GM20000 (cell line): ENCODE results near the gene C1R.
A peak's percentile ranks its signal among the peaks of the same experiment; 100 is the strongest.

ENCODE experiments used
- DNase-seq: peaks from one replicate; pipeline ENCODE4 v3.0.0; 2012; ENCODE audit warnings: low spot score
- TF ChIP-seq, protein P1 (sequence below): IDR thresholded peaks from 2 replicates; pipeline ENCODE4 v1.5.1; 2012; ENCODE audit warnings: mild to moderate bottlenecking, control low read depth; ENCODE audit errors: extremely low read depth, missing control alignments

The C1R gene

DNA sequence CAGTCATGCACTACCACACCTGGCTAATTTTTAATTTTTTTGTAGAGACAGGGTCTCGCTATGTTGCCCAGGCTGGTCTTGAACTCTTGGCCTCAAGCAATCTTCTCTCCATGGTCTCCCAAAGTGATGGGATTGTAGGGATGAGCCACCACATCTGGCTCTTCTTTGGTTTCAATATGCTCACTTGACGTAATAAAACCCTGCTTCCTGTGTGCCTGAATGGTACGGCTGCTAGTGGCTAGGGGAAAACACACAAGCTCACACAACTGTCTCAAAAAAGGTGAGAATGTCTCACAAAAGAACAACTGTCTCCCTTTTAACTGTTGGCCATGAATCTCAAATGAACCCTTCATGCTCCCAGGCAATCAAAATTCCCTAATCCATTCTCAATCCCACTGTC, 16.7 kb downstream of the C1R start:
- peak; percentile 28 for DNase-seq
- TF ChIP-seq, protein P1, sequence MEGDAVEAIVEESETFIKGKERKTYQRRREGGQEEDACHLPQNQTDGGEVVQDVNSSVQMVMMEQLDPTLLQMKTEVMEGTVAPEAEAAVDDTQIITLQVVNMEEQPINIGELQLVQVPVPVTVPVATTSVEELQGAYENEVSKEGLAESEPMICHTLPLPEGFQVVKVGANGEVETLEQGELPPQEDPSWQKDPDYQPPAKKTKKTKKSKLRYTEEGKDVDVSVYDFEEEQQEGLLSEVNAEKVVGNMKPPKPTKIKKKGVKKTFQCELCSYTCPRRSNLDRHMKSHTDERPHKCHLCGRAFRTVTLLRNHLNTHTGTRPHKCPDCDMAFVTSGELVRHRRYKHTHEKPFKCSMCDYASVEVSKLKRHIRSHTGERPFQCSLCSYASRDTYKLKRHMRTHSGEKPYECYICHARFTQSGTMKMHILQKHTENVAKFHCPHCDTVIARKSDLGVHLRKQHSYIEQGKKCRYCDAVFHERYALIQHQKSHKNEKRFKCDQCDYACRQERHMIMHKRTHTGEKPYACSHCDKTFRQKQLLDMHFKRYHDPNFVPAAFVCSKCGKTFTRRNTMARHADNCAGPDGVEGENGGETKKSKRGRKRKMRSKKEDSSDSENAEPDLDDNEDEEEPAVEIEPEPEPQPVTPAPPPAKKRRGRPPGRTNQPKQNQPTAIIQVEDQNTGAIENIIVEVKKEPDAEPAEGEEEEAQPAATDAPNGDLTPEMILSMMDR: no peak

DNA sequence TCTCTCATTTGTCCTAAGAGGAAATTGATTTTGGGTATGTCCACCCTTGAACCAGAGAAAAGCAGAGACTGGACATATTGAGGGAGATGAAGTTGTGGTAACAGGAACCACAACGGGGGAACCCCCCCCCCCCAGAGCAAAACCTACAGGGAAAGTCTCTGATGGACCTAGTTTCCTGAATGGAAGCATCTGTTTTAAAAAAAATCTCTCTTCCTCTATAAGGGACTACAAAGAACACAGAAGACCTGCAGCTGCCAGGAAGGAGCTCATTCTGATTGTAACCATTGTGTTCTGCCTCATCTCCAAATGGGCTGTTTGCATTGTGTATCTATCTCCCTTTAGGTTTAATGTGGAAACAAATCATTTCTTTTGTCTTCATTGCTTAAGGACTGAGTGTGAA, 18.3 kb downstream of the C1R start:
- no peak for DNase-seq

DNA sequence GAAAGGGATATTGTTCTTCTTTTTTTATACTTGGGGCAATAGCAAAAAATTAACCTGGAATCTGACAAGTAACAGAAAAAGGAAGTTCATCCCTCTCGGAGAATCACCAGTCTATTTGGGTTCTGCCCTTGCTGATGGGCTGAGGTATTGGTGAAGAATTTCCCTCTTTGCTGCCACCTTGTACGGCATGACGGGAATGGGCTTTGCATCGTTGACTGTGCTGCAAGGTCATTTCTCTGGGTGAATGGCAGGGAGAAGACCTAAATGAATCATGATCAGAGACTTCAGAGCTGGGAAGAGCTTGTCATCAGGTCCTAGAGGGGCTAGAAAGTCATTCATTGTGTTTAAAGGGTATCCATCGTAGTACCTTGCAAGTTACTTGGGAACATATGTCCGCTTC, 19.7 kb downstream of the C1R start:
- TF ChIP-seq, protein P1: no peak
- DNase-seq: no peak

More for the DNA sequence above, 18.3 kb downstream of the C1R start:
- TF ChIP-seq, protein P1: no peak

DNA sequence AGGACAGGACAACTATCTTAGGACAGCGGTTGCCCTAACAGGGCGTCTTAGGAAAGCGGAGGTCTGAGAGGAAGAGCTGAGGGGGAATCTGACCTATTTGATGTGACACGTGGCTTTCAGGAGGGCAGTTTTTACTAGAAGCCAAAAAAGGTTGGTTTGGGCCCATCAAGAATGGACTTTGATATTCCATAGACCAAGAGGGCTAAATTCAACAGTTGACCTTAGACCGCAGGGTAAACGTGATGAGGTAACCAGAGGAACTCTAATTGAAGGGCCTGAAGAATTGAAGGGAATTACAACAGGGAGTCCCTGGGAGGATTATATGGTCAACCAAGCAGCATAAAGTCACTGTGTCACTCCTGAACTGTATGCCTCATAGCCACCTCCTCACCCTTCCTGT, 20.2 kb downstream of the C1R start:
- DNase-seq: no peak

DNA sequence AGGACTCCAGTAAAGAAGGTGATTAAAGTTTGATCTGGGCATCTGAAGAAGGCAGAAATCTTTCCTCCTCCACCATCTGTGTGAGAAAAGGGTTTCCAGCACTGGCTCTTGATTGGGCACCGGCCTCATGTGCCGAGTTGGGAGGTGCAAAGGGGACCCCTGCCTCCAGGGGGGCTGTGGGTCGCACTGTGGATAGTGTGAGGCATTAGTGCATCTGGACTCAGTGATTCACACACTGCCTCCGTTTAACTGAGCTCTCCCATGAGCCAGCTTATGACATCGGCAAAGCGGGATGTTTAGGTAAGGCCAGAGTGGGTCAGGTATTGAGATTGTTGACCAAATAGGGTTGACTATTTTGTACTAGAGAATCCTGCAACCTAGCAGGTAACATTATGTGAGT, 22.9 kb downstream of the C1R start:
- TF ChIP-seq, protein P1: no peak
- no peak for DNase-seq

More for the DNA sequence above, 20.2 kb downstream of the C1R start:
- TF ChIP-seq, protein P1: no peak

DNA sequence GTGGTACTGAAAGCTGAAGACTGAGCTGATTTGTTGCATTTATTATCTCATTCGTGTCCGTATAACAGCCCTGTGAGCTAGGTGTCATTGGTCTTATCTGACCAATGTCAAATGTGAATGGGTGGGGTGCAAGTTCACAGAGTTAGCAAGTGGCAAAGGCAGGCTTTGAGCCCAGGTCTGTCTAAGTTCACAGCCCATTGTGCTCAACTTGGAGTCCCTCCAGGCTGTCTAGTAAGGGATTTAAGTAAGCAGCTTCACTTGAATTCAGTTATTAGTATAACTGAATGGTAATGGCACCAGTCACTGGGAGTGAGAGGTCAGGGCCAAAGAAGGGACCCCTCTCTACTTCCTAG, 23.3 kb downstream of the C1R start:
- TF ChIP-seq, protein P1: no peak
- DNase-seq: no peak

DNA sequence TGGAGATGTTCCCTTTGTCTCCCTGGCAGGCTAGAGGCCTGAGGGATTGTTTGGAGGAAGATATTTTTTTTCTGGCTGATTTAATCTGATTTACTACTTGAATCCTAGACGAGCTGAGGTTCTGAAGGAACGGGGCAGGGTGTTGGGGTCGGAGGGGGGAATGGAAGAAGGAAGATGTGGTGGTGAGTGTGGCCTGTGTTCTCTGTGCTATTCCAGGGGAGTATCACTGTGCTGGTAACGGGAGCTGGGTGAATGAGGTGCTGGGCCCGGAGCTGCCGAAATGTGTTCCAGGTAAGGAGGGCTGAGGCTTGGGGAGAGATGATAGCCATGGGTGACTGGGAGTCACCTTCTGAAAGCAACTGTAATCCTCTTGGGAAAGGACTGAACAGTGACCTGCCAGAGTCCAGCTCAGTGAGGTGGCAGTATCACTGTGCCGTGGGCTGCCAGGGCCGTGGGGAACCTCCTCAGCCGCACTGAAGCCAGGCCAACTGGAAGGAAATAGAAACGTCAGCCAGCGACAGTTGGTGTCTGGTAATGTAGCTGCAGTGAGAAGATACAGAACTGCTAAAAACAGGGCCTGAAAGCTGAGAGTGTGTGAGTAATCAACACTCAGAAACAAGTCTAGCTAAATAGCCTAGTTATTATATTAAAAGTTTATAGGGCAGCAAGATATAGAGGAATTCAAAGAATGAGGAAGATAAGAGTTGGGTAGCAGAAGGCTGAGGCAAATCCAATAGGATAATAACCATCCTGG, 23.8 kb downstream of the C1R start:
- TF ChIP-seq, protein P1: no peak
- no peak for DNase-seq
